HEK293 (cell line): ENCODE results near the gene C16orf95.

Experiments used
- ZBTB26 ChIP-seq: fragments of 450-650 bp; formaldehyde crosslinking; optimal IDR thresholded peaks from 2 replicates; pipeline ENCODE3; 2016; ENCODE audit warnings: missing biosample characterization, mild to moderate bottlenecking, missing genetic modification characterization
- ZNF274 ChIP-seq, 2 experiments: fragments of 200-500 bp in 1 of 2; fragments of 450-650 bp in 1 of 2; sonication (Bioruptor generic) in 1 of 2; formaldehyde crosslinking in 1 of 2; IDR thresholded peaks; 2 replicates each; pipeline versions ENCODE4 v1.5.1 to v1.6.1; 2014 to 2016; ENCODE audit warnings: borderline replicate concordance in 1 of 2, inconsistent platforms in 1 of 2, low read length in 1 of 2, missing biosample characterization in 1 of 2, missing genetic modification characterization in 1 of 2
- ZNF76 ChIP-seq: fragments of 450-650 bp; formaldehyde crosslinking; IDR thresholded peaks from 2 replicates; pipeline ENCODE4; 2016; ENCODE audit warnings: low read depth, missing biosample characterization, missing genetic modification characterization, borderline replicate concordance
- TF ChIP-seq, protein P1 (sequence below): fragments of 450-650 bp; formaldehyde crosslinking; IDR thresholded peaks from 2 replicates; pipeline ENCODE4 v1.5.1; 2016; ENCODE audit warnings: missing biosample characterization, missing genetic modification characterization

DNA sequence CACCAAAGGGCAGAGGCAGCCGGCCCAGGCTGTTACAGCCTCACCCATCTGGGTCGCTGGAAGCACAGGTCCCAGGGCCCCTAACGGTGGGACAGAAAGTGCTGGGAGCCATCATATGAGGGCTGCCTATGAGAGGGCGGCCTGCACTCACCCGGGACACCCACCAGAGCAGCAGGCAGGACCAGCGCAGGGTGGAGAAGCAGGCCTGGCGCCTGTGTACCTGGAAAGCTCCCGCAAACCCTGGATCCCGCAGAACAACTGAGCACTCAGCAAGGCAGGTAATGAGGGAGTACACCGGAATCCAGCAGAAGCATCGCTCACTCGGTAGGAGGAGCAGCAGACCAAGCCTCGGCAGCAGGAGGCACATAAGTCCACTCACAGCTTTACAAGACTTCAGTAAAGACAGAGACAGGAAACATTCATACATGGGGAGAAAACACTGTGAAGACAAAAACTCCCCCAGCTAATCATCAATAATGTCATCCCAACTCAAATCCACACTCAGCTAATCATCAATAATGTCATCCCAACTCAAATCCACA is 31.5 kb upstream of the C16orf95 start:
- TF ChIP-seq, protein P1, sequence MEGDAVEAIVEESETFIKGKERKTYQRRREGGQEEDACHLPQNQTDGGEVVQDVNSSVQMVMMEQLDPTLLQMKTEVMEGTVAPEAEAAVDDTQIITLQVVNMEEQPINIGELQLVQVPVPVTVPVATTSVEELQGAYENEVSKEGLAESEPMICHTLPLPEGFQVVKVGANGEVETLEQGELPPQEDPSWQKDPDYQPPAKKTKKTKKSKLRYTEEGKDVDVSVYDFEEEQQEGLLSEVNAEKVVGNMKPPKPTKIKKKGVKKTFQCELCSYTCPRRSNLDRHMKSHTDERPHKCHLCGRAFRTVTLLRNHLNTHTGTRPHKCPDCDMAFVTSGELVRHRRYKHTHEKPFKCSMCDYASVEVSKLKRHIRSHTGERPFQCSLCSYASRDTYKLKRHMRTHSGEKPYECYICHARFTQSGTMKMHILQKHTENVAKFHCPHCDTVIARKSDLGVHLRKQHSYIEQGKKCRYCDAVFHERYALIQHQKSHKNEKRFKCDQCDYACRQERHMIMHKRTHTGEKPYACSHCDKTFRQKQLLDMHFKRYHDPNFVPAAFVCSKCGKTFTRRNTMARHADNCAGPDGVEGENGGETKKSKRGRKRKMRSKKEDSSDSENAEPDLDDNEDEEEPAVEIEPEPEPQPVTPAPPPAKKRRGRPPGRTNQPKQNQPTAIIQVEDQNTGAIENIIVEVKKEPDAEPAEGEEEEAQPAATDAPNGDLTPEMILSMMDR (tag by site-specific recombination), result no peak
- no peak for TF ChIP-seq ZNF76 (tag by site-specific recombination)
- no peak for TF ChIP-seq ZNF274 (IDR thresholded peaks at IDR 0.05; ENCODE audit: low read length)
- no peak for TF ChIP-seq ZNF274 (tag by site-specific recombination; IDR thresholded peaks at IDR 0.05; ENCODE audit: borderline replicate concordance)
- no peak for TF ChIP-seq ZBTB26 (tag by site-specific recombination)
